A549 (cell line): ENCODE measurements around the gene ZMYND19.
"Not testable (repeated sequence)": the region's sequence is repeated elsewhere in the genome, so short reads cannot be mapped to it uniquely, and the experiment has no call there.

ENCODE experiments used
- CTCF ChIP-seq: fragments of >200 bp; sonication (Bioruptor Twin); formaldehyde crosslinking; IDR thresholded peaks from 3 replicates; pipeline ENCODE4 v1.5.1; 2016
- JUN ChIP-seq, 2 experiments: fragments of >200 bp; sonication (Bioruptor Twin); formaldehyde crosslinking; IDR thresholded peaks; 2 replicates in 1 of 2; 3 replicates in 1 of 2; pipeline ENCODE4 v1.6.1; 2016 to 2017
- MAX ChIP-seq: IDR thresholded peaks from 2 replicates; pipeline ENCODE4 v1.6.1; 2012
- PBX3 ChIP-seq: IDR thresholded peaks from 2 replicates; pipeline ENCODE4 v1.6.1; 2012
- POLR2A ChIP-seq: IDR thresholded peaks from 2 replicates; pipeline ENCODE4 v1.6.1; 2012; ENCODE audit warnings: mild to moderate bottlenecking, low read length
- REST ChIP-seq: fragments of 200-600 bp; sonication (generic); IDR thresholded peaks from 2 replicates; pipeline ENCODE4 v1.6.1; 2016; ENCODE audit warnings: antibody characterized with exemption, mild to moderate bottlenecking, moderate library complexity
- RNF2 ChIP-seq: fragments of 200-600 bp; sonication (generic); IDR thresholded peaks from 2 replicates; pipeline ENCODE4 v1.6.1; 2016; ENCODE audit warnings: low read depth, mild to moderate bottlenecking, antibody characterized with exemption, moderate library complexity, borderline replicate concordance
- SREBF2 ChIP-seq: fragments of 450-650 bp; IDR thresholded peaks from 2 replicates; pipeline ENCODE4 v1.6.1; 2014; ENCODE audit warnings: mild to moderate bottlenecking, moderate library complexity

- not testable (repeated sequence) for TF ChIP-seq JUN (IDR thresholded peaks at IDR 0.05); CTCF; RNF2; MAX; POLR2A; PBX3; SREBF2; REST
Measured at GRCh38 chr9:137596577-137596976, 6.3 kb upstream of the ZMYND19 start.
